AG04450 (cell line): ENCODE data around the gene PIGL. TPM values are rescaled to one million over a fixed set of nuclear protein-coding genes. Genes with fewer than 3 reads are reported as not detected.
"Not testable (repeated sequence)": the region's sequence is repeated elsewhere in the genome, so short reads cannot be mapped to it uniquely, and the experiment has no call there.

Experiments
- CTCF ChIA-PET: fragments of 300-600, 350-600 bp; formaldehyde crosslinking; extraction: SDS; loops from one replicate; lab custom pipeline; 2022; ENCODE audit warnings: antibody characterized with exemption, inconsistent platforms; lab: Charles Lee
- POLR2A ChIA-PET: fragments of 350-600 bp; formaldehyde crosslinking; extraction: SDS; loops from one replicate; lab custom pipeline; 2021; ENCODE audit warnings: antibody characterized with exemption, inconsistent platforms; lab: Yijun Ruan, JAX
- DNase-seq: peaks from one replicate; pipeline ENCODE4 v3.0.0-alpha.2; 2011; ENCODE audit warnings: low read depth, low spot score
- H3K27ac ChIP-seq: one replicate; pipeline ENCODE4 v1.5.1; 2012; ENCODE audit warnings: low read depth, low read length, control low read depth
- H3K27me3 ChIP-seq: one replicate; pipeline ENCODE4 v1.6.0; 2012; ENCODE audit warnings: low read length; ENCODE audit not compliant: control insufficient read depth, insufficient read depth
- H3K4me3 ChIP-seq: 2 replicates; pipeline ENCODE4 v1.5.1; 2011; ENCODE audit warnings: mild to moderate bottlenecking, low read depth, low read length, control low read depth
- H3K9me3 ChIP-seq: 2 replicates; pipeline ENCODE4 v1.5.1; 2012; ENCODE audit warnings: low read length; ENCODE audit not compliant: control insufficient read depth, insufficient read depth
- CTCF ChIP-seq: IDR thresholded peaks from 2 replicates; pipeline ENCODE4 v1.5.1; 2011; ENCODE audit warnings: low read depth, low read length, control low read depth, inconsistent platforms
- polyA plus RNA-seq: library from polyadenylated mRNA; depleted of rRNA; stranded (reverse); fragments of >200 nt; gene quantifications from 2 replicates; pipeline ENCODE4 v1.2.3, GENCODE V29; 2011

PIGL gene
- polyA plus RNA-seq, 1 experiment: 16.5 TPM

DNA sequence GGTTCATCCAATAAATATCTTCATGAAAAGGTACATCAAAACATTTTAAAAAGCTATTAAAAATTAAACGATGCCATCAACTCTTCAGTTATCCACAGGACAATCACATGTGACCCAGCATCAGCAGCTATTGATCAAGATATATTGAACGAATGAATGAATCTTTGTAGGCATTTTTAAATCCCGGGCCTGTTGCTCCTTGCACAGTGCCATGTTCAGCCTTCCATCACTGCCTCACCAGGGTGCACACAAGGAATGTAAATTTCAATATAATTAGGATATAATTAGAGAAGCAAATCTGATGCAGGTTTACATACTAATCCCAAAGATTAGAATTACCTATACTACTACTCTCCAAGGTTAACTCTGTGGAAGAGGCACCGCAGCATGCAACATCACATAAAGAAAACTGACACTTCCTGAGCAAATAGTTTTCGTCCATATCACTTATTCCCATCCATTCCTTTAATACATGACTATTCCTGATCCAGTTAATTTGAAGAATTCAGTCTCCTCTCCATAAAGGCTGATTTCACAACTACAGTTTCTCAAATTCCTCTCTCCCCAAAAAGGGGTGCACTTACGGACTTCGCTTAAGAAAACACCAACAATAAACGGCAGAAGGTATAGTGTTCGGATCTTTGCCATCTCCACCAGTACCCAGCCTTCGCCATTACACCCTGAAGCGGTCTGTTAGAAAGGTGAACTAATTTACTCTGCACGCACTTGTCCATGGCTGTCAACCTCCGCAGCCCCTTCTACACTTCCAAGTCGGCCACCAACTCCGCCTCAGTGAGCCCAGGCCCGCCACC, 2.6 kb upstream of the PIGL start:
- ChIA-PET POLR2A (interaction anchor here (0.6 to 1.8 kb wide), 4 partner anchors 72 to 166 kb away, joined by 3 to 10 read pairs (median 6); partner anchors contain the start of genes CENPV and UBB), CTCF (interaction anchor here (0.5 to 1.8 kb wide), 3 partner anchors 109 to 150 kb away, joined by 3 to 4 read pairs (median 3); no protein-coding TSS in a partner anchor)
- Histone ChIP-seq H3K4me3 (peak overlapping the region; percentile 92), H3K9me3 (peaks cover 4% of the 10 kb centered on the region; the same call in 1 of the 2 replicates), H3K27ac (peak overlapping the region; percentile 47), H3K27me3 (no peaks in the 10 kb centered on the region)
- no peak for DNase-seq
- TF ChIP-seq CTCF: no peak

DNA sequence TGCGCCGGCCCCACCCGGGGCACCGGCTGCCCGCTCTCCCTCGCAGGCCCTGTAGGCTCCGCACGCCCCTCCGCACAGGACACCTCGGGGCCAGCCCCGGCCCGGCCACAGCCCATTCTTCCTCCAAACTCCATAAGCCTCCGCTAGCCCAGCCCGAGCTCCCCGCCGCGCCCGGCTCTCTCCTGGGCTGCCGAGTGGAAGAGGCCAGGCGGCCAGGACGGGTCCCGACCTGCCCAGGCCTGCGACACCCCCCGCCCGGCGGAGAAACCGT, 2.1 kb upstream of the PIGL start:
- ChIA-PET CTCF (interaction anchor here (1.0 kb wide), 1 partner anchor 71 kb away, joined by 3 read pairs; no protein-coding TSS in a partner anchor), POLR2A (interaction anchor here (0.5 to 1.8 kb wide), 9 partner anchors 9 to 167 kb away, joined by 3 to 10 read pairs (median 3); partner anchors contain the start of genes CENPV and UBB)
- Histone ChIP-seq H3K27me3 (no peaks in the 10 kb centered on the region), H3K27ac (peak overlapping the region; percentile 39), H3K9me3 (peaks cover 4% of the 10 kb centered on the region; the same call in 1 of the 2 replicates), H3K4me3 (peak overlapping the region; percentile 92)
- no peak for DNase-seq
- TF ChIP-seq CTCF: no peak

GRCh38 chr17:16215273-16215964, 1.6 kb upstream of the PIGL start, which contains the start of gene NCOR1:
Gene NCOR1, minus strand, starts transcription at chr17:16215534. Its CDS starts 20,965 bp downstream, at chr17:16194569.
- no peaks in the 10 kb centered on the region for H3K27me3 ChIP-seq
- peak; percentile 42 for TF ChIP-seq CTCF
- peak within 1 kb of the TSS; percentile 92 for H3K4me3 ChIP-seq
- POLR2A ChIA-PET: interaction anchor here (0.5 to 1.8 kb wide), 10 partner anchors 9 to 167 kb away, joined by 3 to 10 read pairs (median 3); partner anchors contain the start of genes CENPV and UBB
- H3K27ac ChIP-seq: peak within 1 kb of the TSS; percentile 84
- peak; percentile 77 for DNase-seq
- CTCF ChIA-PET: interaction anchor here (1.0 kb wide), 1 partner anchor 71 kb away, joined by 3 read pairs; no protein-coding TSS in a partner anchor
- H3K9me3 ChIP-seq: peaks cover 4% of the 10 kb centered on the region; the same call in 1 of the 2 replicates

- peaks cover 4% of the 10 kb centered on the region; the same call in 1 of the 2 replicates for H3K9me3 ChIP-seq
- H3K27ac ChIP-seq: peak overlapping the region; percentile 84
- no peak for TF ChIP-seq CTCF
- H3K27me3 ChIP-seq: no peaks in the 10 kb centered on the region
- ChIA-PET POLR2A (interaction anchor here (0.6 to 1.8 kb wide), 7 partner anchors 8 to 166 kb away, joined by 3 to 10 read pairs (median 3); partner anchors contain the start of genes CENPV and UBB), CTCF (interaction anchor here (1.0 kb wide), 1 partner anchor 70 kb away, joined by 3 read pairs; no protein-coding TSS in a partner anchor)
- DNase-seq: no peak
- peak overlapping the region; percentile 92 for H3K4me3 ChIP-seq
These were observed 1.1 kb upstream of the PIGL start for GRCh38 chr17:16215965-16216316.

- H3K27ac ChIP-seq: peak overlapping the region; percentile 84
- peak overlapping the region; percentile 96 for H3K4me3 ChIP-seq
- ChIA-PET POLR2A (interaction anchor here (0.5 to 1.9 kb wide), 8 partner anchors 9 to 462 kb away, joined by 3 to 10 read pairs (median 4); partner anchors contain the start of gene UBB), CTCF (interaction anchor here (0.7 to 1.6 kb wide), 2 partner anchors 18 to 73 kb away, joined by 3 to 4 read pairs; no protein-coding TSS in a partner anchor)
- not testable (repeated sequence) for DNase-seq, H3K9me3 ChIP-seq, H3K27me3 ChIP-seq
These were observed 539 bp upstream of the PIGL start for GRCh38 chr17:16216341-16217001.
